ENCODE data around the gene IGLL1.
"Not testable (repeated sequence)": the region's sequence is repeated elsewhere in the genome, so short reads cannot be mapped to it uniquely, and the experiment has no call there.

IGLL1 gene

GRCh38 chr22:23561025-23561510 is 19.0 kb downstream of the IGLL1 start:
- not testable (repeated sequence) for DNase-seq

DNA sequence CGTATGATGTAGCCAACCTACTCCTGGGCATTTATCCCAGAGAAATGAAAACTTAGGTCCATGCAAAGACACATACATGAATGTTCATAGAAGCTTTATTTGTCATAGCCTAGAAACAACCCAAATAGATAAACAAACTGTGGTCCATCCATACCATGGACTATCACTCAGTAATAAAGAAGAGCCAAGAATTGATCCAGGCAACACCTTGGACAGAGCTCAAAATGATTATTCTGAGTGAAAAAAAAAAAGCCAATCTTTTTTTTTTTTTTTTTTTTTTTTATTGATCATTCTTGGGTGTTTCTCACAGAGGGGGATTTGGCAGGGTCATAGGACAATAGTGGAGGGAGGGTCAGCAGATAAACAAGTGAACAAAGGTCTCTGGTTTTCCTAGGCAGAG is 19.9 kb downstream of the IGLL1 start:
- DNase-seq = not testable (repeated sequence)

GRCh38 chr22:23557467-23557866 is 22.6 kb downstream of the IGLL1 start:
- DNase-seq = no peak

DNA sequence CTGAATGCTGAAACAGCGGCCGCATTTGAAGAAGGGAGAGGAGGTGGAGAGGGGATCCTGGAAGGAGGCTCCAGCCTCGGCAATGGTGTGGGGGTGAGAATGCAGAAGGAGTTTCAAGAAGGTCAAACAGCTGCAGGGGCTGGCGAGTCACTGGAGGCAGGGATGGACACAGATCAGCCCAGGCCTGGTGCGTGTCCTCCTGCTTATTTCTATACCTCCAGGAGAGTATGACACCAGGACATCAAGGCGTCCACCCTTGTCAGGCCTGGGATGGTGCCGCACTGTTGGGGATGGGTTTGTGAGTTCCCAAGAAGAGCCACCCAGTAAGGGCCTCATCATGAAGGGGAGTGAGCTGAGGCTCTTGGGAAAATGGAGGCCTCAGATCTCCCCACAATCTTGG is 23.1 kb downstream of the IGLL1 start:
- DNase-seq = no peak

- DNase-seq = no peak
Measured at GRCh38 chr22:23556026-23556620, 24.0 kb downstream of the IGLL1 start.

DNA sequence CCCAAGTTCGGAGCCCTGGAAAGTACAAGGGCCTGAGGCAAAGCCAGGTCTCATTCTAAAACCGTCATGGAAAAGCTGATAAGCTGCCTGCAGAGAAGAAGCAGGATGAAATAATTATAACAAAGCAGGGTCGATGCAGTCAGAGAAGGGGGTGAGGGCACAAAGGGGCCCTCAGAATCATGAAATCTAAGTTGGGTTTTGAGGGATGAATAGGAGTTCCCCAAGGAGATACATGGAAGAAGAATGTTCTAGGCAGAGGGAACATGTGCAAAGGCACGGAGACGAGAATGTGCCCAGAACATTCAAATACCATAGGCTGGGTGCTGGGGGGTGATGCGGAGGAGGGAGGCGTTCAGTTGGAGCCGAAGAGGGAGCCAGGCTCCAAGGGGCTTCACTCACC is 25.0 kb downstream of the IGLL1 start:
- DNase-seq = no peak

- DNase-seq = no peak
Measured at GRCh38 chr22:23553924-23554870, 25.9 kb downstream of the IGLL1 start.

DNA sequence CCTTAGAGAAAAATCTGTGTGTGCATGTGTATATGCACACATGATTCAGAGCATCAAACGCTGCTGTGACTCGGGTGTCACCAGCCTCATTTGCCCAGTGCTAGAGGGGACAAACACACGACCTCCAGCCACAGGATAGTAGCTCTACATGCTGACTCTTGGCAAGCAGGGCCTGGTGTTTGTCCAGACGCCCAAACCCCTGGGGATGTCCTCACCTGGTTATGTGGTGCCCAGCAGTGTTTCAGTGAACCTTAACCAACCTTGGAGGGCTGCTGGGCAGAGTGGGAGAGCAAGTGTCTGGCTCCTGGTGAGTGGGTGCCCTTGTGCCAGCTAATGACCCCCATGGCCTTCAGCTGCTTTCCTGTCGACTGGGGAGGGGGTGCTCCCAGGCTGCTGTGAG is 26.7 kb downstream of the IGLL1 start:
- no peak for DNase-seq

DNA sequence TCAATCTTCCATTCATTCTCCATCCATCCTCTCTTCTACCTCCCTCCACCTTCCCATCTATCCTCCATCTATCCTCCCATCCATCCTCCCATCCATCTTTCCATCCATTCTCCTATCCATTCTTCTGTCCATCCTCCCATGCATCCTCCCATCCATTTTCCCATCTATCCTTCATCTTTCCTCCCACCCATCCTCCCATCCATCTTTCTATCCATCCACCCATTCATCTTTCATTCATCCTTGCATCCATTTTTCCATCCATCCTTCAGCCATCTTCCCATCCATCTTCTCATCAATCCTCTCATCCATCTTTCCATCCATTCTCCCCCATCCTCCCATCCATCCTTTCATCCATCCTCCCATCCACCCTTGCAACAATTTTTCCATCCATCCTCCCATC is 27.5 kb downstream of the IGLL1 start:
- no peak for DNase-seq

- no peak for DNase-seq
Measured at GRCh38 chr22:23551385-23551784, 28.7 kb downstream of the IGLL1 start.

- no peak for DNase-seq
Measured at GRCh38 chr22:23550049-23550650, 29.9 kb downstream of the IGLL1 start.

- no peak for DNase-seq
Measured at GRCh38 chr22:23549198-23549595, 30.9 kb downstream of the IGLL1 start.

- DNase-seq = no peak
Measured at GRCh38 chr22:23548501-23549197, 31.4 kb downstream of the IGLL1 start.

- no peak for DNase-seq
Measured at GRCh38 chr22:23547818-23548500, 32.1 kb downstream of the IGLL1 start.

DNA sequence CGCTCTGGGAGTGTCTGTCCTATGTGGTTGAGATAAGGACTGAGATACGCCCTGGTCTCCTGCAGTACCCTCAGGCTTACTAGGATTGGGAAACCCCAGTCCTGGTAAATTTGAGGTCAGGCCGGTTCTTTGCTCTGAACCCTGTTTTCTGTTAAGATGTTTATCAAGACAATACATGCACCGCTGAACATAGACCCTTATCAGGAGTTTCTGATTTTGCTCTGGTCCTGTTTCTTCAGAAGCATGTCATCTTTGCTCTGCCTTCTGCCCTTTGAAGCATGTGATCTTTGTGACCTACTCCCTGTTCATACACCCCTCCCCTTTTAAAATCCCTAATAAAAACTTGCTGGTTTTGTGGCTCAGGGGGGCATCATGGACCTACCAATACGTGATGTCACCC is 32.7 kb downstream of the IGLL1 start:
- not testable (repeated sequence) for DNase-seq

DNA sequence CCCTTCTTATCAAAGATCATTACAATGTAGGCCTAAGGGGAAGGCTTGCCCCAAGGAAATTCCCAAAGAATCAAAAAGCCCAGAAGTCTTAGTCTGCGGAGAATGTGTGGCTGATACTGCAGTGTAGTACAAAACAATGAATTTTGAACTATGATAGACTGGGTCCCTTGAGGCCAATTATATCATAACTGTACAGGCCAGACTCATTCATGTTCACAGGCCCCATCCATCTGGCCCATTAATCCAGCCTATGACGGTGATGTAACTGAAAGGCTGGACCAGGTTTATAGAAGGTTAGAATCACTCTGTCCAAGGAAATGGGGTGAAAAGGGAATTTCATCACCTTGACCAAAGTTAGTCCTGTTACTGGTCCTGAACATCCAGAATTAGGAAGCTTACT is 35.2 kb downstream of the IGLL1 start:
- DNase-seq = no peak

GRCh38 chr22:23543506-23544000 is 36.5 kb downstream of the IGLL1 start:
- DNase-seq = not testable (repeated sequence)

GRCh38 chr22:23542933-23543332 is 37.2 kb downstream of the IGLL1 start:
- no peak for DNase-seq

DNA sequence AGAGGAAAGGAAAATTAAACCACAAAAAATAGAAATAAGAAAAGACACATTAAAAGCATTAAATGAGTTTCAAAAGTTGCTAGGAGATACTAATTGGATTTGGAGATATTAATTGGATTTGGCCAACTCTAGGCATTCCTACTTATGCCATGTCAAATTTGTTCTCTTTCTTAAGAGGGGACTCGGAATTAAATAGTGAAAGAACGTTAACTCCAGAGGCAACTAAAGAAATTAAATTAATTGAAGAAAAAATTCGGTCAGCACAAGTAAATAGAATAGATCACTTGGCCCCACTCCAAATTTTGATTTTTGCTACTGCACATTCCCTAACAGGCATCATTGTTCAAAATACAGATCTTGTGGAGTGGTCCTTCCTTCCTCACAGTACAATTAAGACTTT is 37.7 kb downstream of the IGLL1 start:
- not testable (repeated sequence) for DNase-seq

DNA sequence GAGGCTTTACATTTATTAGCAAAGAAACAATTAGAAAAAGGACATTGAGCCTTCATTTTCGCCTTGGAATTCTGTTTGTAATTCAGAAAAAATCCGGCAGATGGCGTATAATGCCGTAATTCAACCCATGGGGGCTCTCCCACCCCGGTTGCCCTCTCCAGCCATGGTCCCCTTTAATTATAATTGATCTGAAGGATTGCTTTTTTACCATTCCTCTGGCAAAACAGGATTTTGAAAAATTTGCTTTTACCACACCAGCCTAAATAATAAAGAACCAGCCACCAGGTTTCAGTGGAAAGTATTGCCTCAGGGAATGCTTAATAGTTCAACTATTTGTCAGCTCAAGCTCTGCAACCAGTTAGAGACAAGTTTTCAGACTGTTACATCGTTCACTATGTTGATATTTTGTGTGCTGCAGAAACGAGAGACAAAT is 38.2 kb downstream of the IGLL1 start:
- DNase-seq = not testable (repeated sequence)

- not testable (repeated sequence) for DNase-seq
Measured at GRCh38 chr22:23540837-23541236, 39.3 kb downstream of the IGLL1 start.

- not testable (repeated sequence) for DNase-seq
Measured at GRCh38 chr22:23539839-23540198, 40.3 kb downstream of the IGLL1 start.

All from NCI-H146 (cell line).